GM21576 (cell line): Measurements from ENCODE around the gene TOX4.

Experiments used
- ATAC-seq: cut with Tn5 transposase; IDR thresholded peaks from one replicate; pipeline ENCODE4 v1.9.1; 2021; ENCODE audit warnings: mild to moderate bottlenecking, moderate library complexity; ENCODE audit not compliant: unreplicated experiment

Gene TOX4

DNA sequence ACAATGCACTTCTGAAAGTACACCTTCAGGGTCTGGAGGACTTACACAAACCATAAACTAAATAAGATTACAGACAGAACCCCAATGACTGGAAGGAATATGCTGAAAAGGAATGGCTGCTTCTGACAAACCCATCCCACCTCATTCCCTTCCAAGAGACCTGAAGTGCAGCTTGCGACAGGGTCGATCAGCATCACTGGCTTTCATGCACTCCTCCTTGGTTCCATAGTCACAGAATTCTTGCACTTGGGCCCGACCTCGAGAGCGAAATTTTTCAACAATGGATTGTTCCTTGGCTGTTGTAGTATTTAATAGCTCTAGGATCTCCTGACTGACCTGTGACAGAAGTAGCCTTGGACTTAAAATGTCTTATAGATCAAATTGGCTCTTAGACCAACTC is 24.6 kb downstream of the TOX4 start:
- ATAC-seq: no peak

DNA sequence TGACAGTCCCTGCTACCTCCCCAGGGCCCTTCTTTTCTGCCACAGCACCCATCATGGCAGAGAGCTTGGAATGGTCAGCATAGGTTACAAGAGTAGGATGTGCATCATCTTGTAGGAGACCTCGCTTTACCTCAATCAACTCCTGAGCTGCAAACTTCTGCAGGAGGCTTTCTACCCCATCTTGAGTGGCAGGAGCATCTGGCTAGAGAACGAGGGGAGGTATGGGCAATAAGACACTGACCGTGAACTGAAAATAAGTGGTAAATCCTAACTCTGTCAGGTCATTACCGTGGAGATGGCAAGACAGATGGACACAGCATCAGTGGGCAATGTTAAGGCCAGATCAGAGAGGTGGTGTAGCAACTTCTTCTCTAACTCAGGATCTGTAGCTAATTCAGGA is 26.4 kb downstream of the TOX4 start:
- ATAC-seq: no peak

DNA sequence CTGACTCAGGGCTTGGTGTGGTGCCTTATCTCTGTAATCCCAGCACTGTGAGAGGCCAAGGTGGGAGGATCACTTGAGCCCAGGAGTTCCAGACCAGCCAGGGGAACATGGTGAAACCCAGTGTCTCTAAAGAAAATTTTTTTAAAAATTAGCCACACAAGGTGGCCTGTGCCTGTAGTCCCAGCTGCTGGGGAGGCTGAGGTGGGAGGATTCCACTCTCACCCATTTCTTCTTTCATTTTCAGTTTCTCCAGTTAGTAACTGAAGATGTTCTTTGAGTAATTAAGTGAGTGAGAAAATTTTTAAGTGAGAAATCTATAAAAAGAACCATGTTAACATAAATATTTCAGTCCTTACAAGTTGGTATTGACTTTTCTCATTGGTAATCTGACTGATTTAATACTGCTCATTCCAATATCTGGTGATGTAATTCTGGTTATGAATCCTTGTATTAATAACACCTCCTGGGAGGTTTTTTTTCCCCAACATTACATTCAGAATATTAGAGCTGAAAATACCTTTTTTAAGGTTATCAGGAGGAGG is 28.1 kb downstream of the TOX4 start:
- peak; percentile 80 for ATAC-seq

DNA sequence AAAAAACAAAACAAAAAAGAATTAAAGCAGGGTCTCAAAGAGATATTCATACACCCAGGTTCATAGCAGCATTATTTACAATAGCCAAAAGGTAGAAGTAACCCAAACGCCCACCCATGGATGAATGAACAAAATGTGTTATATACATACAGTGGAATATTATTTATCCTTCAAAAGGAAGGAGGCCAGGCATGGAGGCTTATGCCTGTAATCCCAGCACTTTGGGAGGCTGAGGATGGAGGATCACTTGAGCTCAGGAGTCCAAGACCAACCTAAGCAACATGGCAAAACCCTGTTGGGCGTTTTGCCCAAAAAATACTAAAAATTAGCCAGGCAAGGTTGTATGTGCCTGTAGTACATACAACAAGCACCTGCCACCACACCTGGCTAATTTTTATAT is 29.6 kb downstream of the TOX4 start:
- ATAC-seq: no peak

DNA sequence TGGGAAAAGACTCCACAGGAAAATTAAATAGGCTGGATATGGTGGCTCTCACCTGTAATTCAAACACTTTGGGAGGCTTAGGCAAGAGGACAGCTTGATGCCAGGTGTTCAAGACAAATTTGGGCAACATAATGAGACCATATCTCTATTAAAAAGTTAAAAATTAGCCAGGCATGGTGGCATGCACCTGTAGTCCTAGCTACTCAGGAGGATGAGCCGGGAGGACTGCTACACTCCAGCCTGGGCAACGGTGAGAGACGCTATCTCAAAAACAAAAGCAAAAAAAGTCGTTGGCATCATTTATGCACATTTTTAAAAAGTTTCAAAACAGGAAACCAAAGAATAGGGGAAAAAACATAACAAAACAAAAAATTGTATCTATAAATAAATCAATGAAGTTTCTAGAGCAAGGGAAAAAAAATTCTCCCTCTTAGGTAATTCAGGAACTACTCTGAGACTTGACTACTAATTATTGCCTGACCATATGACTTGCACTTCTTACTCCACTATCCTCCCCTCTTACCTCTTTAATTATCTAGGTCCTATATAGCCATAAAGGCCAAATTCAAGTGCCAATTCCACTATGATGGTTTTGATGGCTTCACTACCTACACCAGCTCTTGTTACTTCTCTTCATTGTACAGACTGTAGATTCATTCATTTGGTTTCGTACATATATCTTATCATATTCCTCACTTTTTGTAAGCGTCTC is 32.6 kb downstream of the TOX4 start:
- no peak for ATAC-seq

DNA sequence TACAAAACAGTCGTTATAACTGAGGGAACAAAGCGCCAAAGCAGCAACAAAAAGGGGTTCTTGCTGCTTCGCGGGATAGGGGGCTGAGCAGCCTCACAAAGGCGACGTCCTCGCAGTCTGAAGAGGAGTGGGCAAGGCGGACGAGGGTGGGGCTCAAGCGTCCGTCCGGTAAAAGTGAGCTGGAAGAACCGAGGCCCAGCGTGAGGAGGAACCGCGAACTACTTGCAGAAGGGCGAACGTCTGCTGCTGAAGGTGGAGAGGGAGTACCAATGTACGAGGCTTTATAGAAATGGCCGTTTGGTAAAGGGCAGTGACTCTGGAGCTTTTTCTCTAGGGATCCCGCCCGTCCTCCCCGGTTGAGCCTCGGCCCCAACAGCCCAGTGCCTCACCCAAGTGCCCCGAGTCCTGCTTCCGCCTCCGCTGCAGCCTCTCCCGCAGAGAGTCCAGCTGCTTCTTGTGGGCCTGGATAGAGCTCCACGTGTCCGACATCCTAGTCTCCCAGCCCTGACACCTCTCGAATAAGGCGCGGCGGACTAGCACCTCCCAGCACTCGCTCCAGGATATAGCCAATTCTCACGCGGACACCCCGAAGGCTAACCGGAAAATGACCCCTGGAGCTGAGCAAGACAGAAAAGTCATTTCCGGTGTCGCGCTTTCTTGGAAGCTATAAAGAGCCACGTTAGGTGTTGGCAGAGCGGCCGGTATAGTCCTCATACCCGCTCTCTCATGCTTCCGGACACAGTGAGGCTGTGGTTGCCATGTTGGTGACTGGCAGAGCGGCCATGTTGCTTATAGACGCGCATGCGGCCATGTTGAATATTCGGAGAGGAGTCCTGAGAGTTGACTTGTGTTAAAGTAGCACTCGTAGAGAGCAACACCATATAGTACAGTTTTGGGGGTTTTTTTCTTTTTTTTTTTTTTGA is 34.0 kb downstream of the TOX4 start, which contains the start of gene METTL3:
Gene METTL3, minus strand, starts transcription at position 606 of the 923 bp plus-strand sequence. Its CDS starts 117 bp downstream, at position 489.
- ATAC-seq: peak; percentile 99

DNA sequence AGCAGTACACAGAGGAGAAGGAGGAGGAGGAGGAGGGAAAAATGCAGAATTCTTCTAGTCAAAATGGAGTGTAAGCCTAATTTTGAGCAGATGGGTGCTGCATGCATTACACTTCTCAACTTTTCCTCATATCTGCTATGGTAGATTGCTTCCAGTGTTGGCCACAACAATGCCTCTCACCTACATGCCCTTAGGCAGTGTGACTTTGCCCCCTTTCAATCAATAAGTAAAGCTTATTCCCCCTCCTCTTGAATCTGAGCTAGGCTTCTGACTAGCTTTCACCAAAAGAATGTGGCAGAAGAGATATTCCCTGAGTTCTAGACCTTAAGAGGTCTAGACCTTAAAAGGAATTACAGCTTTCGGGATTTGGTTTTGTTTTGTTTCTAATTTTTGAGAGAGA is 37.3 kb downstream of the TOX4 start:
- no peak for ATAC-seq

DNA sequence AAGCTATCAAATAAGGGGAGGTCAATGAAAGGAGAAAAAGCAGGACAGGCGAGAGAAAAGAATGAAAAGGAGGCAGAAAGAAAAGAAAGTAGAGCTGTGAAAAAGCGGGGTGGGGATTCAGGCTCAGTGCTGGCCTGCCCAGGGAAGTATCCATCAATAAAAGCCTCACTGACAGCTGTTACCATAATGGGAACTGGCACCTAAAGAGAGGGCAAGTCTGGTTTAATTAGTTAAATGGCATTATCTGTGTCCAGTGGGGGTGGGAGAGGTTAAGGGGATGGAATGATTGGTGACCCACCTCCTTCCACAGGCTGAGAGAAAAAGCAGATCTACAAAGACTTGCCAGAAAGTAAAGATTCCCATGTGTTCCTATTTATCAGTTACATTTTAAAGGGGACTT is 41.7 kb downstream of the TOX4 start:
- ATAC-seq: no peak

DNA sequence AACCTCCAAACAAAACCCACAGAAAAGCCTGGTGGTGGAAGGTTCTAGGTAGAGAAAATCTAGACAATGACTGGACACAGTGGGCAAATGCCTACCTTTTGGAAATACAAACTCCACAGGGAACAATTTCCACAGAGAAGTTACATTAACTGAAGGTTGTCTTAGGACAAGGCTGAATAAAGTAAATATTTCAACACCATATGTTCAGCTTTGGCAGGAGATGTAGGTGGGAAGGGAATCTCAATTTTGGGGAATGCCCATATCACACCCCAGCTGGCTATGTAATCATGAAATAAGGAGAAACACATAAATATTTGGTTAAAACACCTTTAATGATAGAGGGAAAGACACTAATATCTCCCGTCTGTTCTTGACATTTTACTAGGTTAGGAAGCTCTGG is 43.8 kb downstream of the TOX4 start:
- ATAC-seq: no peak

DNA sequence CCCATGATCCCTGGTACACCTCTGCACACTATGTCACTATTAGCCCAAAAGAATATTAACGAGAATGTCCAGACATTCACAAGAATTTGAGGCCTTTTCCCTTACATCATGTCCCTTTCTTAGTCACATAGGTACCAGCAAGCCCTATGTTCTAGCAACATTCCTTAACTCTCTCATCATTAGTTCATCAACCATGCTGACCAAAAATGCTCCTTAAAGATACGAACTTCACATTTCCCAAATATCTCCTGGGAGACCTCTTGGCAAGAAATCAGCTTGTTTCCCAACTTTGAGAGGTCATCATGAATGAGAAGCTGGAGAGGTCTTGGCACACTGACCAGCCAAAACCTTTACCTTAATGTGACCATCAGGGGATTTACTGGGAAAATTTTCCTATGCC is 44.5 kb downstream of the TOX4 start:
- ATAC-seq: no peak

DNA sequence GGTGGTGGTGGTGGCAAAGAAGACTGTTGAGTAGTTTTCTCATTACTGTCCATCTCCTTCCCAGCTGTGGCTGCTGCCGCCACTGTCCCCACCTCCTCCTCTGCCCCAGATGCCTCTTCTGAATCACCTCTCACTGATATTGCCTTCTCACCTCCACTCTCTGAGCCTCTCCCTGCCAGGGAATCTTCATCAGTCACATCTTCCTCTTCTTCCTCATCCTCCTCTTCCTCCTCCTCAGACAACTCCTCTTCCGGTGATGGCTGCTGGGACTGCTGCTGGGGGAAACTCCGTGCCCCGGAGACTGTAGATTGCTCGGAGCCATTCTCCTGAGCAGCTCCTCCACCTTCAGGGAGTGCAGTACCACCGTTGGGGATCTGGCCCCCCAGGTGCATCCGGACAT is 46.2 kb downstream of the TOX4 start:
- no peak for ATAC-seq

DNA sequence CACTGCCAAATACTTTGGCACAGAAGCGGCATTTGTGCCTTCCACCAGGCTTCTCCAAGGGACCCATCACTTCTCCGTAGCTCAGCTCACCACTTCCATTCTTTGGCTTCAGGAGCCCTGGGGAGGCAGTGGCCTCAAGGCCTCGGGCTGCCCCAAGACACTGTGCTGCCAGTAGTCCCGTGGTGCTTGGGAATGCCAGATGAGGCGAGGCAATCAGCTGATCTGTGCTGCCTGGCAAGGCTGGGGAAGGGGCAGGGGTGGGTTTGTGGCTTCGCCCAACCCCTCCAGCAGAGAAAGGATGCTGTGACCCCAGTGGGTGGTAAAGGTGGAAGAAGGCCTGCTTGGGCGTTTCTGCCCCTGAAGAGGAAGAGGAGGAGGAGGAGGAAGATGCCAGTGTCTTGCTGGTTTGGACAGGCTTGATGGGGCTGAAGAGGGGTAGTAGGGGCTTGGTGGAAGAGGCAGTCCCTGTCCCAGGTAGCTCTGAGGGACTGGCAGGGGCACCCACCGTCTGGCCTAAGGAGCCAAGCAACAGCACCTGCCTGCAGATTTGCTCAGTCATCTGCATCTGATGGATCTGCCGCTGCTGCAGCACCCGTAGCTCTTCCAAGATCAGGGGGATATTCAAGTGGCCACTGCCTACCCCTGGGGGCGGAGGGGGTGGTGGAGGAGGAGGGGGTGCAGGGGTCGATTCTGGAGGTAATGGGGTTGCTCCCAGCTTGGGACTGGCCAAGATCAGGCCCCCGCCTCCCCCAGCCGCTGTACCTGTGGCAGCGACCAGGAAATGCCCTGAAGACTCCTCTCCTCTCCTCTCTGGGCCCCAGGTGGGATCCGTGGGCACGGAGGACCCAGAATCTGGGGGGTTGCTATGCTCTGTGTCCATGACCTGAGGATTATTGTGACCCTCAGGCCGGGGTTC is 47.8 kb downstream of the TOX4 start:
- no peak for ATAC-seq

DNA sequence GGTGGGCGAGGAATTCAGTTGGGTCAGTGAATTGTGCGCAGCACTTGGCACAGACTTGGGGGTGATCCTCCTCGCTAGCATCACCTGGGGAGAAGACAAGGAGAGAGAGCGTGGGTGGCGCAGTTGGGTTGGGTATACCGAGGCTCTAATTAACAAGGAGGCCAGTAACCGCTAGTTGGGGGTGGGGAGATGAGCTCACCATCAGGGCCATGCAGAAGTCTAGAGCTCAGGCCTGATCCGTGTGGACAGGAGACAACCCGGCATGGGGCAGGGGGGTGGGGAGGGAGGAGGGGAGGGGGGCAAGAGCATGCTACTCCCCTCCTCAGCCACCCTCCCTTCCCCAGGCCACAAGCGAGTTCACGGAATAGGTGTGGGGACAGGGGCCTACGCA is 48.6 kb downstream of the TOX4 start:
- ATAC-seq: no peak

DNA sequence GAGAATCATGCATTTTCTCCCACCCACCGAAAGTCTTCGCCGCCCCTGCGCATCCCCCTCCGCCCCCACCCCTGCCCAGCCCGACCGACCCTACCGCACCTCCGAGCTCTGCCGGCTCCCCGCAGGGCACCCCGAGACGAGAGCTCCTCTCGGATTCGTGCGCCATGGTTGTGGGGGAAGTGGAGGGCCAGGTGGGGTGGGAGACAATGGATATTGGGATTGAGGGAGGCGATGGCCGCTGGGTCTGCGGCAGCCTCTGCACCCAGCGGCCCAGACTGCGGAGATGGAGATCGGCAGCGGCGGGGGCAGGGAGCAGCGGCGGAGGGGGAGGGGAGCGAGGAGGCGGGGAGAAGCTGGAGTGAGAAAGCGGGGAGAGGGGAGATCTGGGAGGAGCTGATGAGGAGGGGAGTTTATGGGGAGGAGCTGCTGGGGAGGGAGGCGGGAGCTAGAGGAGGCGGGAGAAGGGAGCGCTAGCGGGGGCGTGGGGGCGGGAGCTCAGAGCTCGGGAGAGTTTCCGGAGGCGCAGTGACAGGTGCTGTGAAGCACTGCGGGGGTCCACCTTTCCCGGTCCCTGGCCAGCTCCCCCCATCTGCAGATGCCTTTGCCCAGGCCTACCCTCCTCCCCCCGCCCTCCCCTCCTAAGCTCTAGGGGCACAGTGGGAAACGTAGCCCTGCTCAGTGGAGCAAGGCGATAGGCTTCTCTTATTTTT is 49.1 kb downstream of the TOX4 start, which contains the start of gene SALL2:
Gene SALL2, minus strand, starts transcription at position 385 of the 710 bp plus-strand sequence. Its CDS starts 219 bp downstream, at position 166.
- ATAC-seq: no peak

DNA sequence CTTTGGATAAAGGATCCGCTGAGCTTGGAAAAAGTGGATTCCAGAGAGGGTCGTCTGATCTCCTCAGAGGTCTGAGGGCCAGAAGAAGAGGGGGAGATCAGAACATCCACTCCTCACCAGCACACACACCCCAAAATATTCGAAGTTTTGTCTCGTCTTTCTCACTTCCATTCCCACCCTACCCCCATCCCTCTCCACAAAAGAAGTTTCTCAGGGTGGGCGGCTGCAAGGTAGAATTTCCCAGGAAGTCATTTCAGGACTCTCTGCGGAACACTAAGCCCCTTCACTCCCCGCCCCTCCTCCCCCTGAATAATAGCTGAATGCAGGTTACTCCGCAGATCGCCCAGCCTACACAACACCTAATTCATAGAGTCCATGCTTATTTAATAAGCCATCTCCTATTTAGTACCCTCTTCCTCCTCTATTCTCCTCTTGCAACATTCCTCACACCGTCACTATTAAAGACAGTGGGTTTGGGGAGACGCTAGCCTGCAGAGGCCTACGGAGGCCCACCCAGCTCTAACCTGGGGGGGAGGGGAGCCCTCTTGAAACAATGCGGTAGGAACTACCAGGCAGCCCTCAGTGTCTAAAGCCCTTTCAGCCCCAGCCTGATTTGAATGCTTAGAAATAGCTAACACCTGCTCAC is 49.8 kb downstream of the TOX4 start:
- no peak for ATAC-seq

DNA sequence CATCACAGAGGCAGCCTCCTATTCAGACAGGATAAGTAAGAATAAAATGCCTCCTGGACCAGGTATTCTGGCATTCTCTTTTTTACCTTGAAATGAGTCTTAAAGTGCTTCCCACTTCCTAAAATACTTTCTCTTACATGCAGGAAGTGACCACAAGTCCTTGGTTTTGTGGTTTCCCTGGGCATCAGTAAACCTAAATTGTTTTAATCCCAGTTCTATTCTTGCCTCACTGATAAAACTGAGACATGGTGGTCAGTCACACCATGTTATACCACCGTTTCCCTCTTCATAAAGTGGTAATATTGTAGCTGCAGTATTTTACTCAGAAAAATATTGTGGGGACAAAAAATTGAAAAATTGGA is 50.3 kb downstream of the TOX4 start:
- no peak for ATAC-seq

DNA sequence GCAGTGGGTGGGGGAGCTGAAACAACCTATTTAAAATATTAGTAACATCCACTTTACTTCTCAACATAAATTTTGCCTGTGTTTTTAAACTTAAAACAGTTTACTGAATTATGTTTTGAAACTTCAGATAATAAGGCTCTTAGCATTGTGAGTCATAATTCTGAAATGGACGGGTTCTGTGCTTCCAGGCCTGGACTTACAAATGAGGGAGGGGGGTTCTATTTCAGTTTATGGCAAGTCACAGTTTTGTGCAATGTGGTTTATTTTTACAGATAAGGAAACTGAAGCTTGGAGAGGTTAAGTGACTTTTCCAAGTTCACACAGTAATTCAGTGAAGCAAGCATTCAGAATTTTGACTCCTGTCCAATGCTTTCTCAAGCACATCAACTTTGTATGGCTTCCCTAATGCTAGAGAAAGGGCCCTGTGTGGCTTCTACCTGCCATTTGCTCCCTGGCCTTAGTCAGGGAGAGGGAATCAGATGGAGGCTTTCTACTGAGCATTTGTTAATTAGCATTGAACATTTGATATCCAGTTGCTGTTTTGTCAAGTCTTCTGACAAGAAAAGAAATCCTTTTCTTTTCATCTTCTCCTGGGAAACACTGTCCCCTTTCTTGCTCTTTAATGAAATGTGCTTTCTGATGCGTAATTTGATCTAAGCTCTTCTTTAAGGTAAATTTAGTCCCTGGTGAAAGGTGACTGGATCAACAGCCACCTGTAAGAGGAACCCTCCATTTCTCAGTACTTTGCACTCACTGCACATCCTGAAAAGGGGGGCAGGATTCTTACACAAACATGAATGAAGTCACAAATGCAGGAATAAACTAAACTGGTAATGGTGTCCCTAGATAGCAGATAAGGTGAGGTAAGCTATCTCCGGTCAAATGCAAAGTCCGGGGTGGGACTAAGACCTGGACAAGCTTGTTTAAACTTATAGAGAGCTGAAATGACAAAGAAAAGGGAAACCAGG is 51.7 kb downstream of the TOX4 start:
- no peak for ATAC-seq

DNA sequence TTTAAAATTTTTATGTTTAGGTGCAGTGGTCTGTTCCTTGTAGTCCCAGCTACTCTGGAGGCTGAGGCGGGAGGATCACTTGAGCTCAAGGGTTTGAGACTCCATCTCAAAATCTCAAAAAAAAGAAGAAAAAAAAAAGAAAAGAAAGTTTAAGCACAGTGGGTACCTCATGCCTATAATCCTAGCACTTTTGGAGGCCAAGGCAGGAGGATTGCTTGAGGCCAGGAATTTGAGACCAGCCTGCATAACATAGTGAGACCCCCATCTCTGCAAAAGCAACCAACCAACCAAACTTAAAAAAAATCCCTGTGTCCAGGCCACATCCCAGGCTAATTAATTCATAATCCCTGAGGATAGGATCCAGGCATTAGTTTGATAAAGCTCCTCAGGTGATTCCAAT is 52.5 kb downstream of the TOX4 start:
- no peak for ATAC-seq
